Memory B cell (primary cell): ENCODE data around the gene ASIC2.

Source experiments
- ATAC-seq: fragments of 150-1000 bp; cut with Tn5 transposase; 2 replicates; pipeline ENCODE4 v1.10.0; 2021; ENCODE audit warnings: low read depth, mild to moderate bottlenecking, moderate library complexity
- DNase-seq, 2 donors: peaks; one replicate each; pipeline ENCODE4 v3.0.0; 2022; ENCODE audit warnings: low spot score in 2 of 2
- H3K27ac Mint-ChIP-seq: one replicate; pipeline ENCODE4 v1.8.0; 2022; ENCODE audit warnings: mild to moderate bottlenecking, moderate library complexity, mixed read lengths
- H3K27me3 Mint-ChIP-seq: one replicate; pipeline ENCODE4 v1.8.0; 2022; ENCODE audit warnings: mixed read lengths
- H3K36me3 Mint-ChIP-seq: one replicate; pipeline ENCODE4 v1.8.0; 2022; ENCODE audit warnings: mild to moderate bottlenecking, mixed read lengths
- H3K4me1 Mint-ChIP-seq: one replicate; pipeline ENCODE4 v1.8.0; 2022; ENCODE audit warnings: mixed read lengths
- H3K4me3 Mint-ChIP-seq: one replicate; pipeline ENCODE4 v1.8.0; 2022; ENCODE audit warnings: mild to moderate bottlenecking, moderate library complexity, mixed read lengths
- H3K9me3 Mint-ChIP-seq: one replicate; pipeline ENCODE4 v1.8.0; 2022; ENCODE audit warnings: mixed read lengths

ASIC2 gene

DNA sequence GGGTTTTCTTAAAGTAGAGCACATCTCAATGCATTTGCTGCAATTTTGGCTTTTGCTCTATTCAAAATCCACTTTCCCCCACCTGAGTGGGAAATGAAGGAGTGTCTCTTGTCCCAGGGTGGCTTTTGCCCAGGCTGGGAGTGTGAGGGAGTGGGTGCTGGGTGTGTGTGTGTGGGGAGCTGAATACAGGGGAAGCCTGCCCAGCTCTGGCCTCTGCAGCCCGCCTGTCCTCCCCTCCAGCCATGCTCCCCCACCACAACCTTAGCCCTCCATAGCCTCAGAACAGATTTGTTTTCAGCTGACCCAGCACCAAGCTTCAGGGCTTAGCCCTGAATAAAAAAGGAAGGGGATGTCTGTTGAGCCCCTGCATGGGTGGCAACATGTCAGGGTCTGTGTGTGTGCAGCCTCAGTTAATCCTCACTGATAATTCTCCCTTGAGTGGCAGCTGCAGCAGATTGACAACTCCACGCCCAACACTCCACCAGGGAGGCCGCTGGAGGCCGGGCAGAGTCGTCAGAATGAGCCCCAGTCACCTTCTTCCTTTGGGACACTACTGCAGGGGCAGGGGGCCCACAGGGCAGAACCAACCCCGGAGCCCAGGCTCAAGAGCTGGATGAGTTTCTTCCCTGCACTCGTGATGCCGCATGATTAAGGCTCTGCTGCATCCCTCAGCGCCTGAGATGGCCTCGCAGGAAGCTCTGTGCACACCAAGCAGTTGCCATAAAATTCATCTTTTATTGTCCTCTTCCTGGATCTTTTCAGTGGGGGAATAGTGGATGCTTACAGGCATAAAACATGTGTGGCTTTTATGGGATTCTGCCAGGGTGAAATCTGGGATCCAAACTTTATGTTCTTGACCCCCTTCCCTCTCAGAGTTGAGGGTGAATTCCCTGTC, 246.5 kb downstream of the ASIC2 start:
- ATAC-seq (no peak), DNase-seq (no peak)
- Mint-ChIP-seq H3K27ac (no peak overlapping the region), H3K36me3 (no peaks in the 10 kb centered on the region), H3K4me3 (no peak overlapping the region), H3K9me3 (no peaks in the 10 kb centered on the region), H3K27me3 (no peaks in the 10 kb centered on the region), H3K4me1 (no peaks in the 10 kb centered on the region)

- H3K36me3 Mint-ChIP-seq: no peaks in the 10 kb centered on the region
- H3K27me3 Mint-ChIP-seq: peaks cover 2% of the 10 kb centered on the region
- no peak overlapping the region for H3K4me3 Mint-ChIP-seq
- no peaks in the 10 kb centered on the region for H3K9me3 Mint-ChIP-seq
- no peaks in the 10 kb centered on the region for H3K4me1 Mint-ChIP-seq
- no peak overlapping the region for H3K27ac Mint-ChIP-seq
- ATAC-seq (no peak), DNase-seq (no peak)
These were observed 247.9 kb downstream of the ASIC2 start for GRCh38 chr17:33045216-33045615.

GRCh38 chr17:33044771-33045170, 248.3 kb downstream of the ASIC2 start:
- peaks cover 2% of the 10 kb centered on the region for H3K27me3 Mint-ChIP-seq

DNA sequence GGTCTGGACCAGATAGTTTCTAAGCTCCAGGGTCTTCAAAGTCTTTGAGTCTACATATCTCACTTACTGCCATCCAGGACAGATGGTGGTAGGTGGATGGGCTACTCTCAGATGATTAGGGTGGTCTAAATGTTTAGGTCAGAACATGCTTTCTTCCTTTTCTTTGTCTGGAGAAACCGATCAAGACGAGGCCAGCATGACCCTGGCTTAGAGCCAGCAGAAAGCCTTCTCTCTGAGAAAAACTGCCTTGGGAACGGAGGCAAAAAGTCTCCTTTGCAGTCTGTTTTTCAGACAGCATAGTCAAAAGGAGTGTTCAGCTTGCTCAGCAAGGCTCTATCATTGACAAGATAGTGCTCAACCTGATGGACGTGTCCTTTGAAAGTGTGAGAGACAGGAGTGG, 252.6 kb downstream of the ASIC2 start:
- H3K4me3 Mint-ChIP-seq: no peak overlapping the region
- H3K27me3 Mint-ChIP-seq: peaks cover 8% of the 10 kb centered on the region
- no peak overlapping the region for H3K27ac Mint-ChIP-seq

More at GRCh38 chr17:33044771-33045170, 248.3 kb downstream of the ASIC2 start:
- no peak for ATAC-seq
- H3K4me1 Mint-ChIP-seq: no peaks in the 10 kb centered on the region
- no peak overlapping the region for H3K27ac Mint-ChIP-seq
- no peak for DNase-seq
- no peaks in the 10 kb centered on the region for H3K36me3 Mint-ChIP-seq
- H3K4me3 Mint-ChIP-seq: no peak overlapping the region
- H3K9me3 Mint-ChIP-seq: no peaks in the 10 kb centered on the region

GRCh38 chr17:33039874-33040273, 253.2 kb downstream of the ASIC2 start:
- H3K4me1 Mint-ChIP-seq: no peaks in the 10 kb centered on the region
- H3K4me3 Mint-ChIP-seq: no peak overlapping the region
- no peak for DNase-seq
- H3K27ac Mint-ChIP-seq: no peak overlapping the region
- H3K36me3 Mint-ChIP-seq: no peaks in the 10 kb centered on the region
- ATAC-seq: no peak
- peaks cover 2% of the 10 kb centered on the region for H3K9me3 Mint-ChIP-seq
- H3K27me3 Mint-ChIP-seq: peaks cover 11% of the 10 kb centered on the region

More for the DNA sequence above, 252.6 kb downstream of the ASIC2 start:
- no peaks in the 10 kb centered on the region for H3K36me3 Mint-ChIP-seq
- H3K4me1 Mint-ChIP-seq: no peaks in the 10 kb centered on the region
- H3K9me3 Mint-ChIP-seq: no peaks in the 10 kb centered on the region
- ATAC-seq (no peak), DNase-seq (no peak)

- no peak for ATAC-seq
- no peak for DNase-seq
- H3K4me3 Mint-ChIP-seq: no peak overlapping the region
- no peaks in the 10 kb centered on the region for H3K36me3 Mint-ChIP-seq
- no peaks in the 10 kb centered on the region for H3K4me1 Mint-ChIP-seq
- no peak overlapping the region for H3K27ac Mint-ChIP-seq
- H3K9me3 Mint-ChIP-seq: peaks cover 3% of the 10 kb centered on the region
- peaks cover 13% of the 10 kb centered on the region for H3K27me3 Mint-ChIP-seq
These were observed 254.4 kb downstream of the ASIC2 start for GRCh38 chr17:33038740-33039139.

DNA sequence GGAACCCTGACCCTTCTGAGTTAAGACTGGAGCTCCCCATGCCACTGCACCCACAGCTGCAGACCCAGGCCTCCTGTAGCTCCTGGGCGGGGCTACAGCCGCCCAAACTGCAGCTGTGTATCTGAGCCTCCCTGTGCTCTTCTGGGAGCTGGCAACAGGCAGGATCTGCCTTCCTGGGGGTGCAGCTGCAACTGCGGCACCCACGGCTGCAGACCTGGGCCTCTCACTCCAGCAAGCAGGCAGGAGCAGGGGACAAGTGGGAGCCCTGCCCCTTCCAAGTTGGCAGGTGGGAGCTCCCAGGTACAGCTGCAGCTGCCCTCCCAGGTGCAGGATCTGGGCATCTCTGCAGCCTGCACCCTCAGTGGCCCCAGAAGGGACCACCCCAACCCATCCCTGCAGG, 259.9 kb downstream of the ASIC2 start:
- Mint-ChIP-seq H3K4me1 (no peaks in the 10 kb centered on the region), H3K9me3 (peaks cover 3% of the 10 kb centered on the region), H3K4me3 (no peak overlapping the region), H3K27me3 (peaks cover 10% of the 10 kb centered on the region), H3K27ac (no peak overlapping the region), H3K36me3 (no peaks in the 10 kb centered on the region)
- ATAC-seq: no peak
- DNase-seq: no peak

GRCh38 chr17:33028778-33029177, 264.3 kb downstream of the ASIC2 start:
- Mint-ChIP-seq H3K36me3 (no peaks in the 10 kb centered on the region), H3K4me3 (no peak overlapping the region), H3K27ac (no peak overlapping the region), H3K27me3 (peaks cover 6% of the 10 kb centered on the region), H3K4me1 (no peaks in the 10 kb centered on the region), H3K9me3 (no peaks in the 10 kb centered on the region)
- DNase-seq: no peak
- ATAC-seq: no peak

- no peak overlapping the region for H3K27ac Mint-ChIP-seq
- H3K4me1 Mint-ChIP-seq: no peaks in the 10 kb centered on the region
- no peaks in the 10 kb centered on the region for H3K9me3 Mint-ChIP-seq
- no peak overlapping the region for H3K4me3 Mint-ChIP-seq
- ATAC-seq: no peak
- no peaks in the 10 kb centered on the region for H3K36me3 Mint-ChIP-seq
- DNase-seq: no peak
- H3K27me3 Mint-ChIP-seq: peaks cover 8% of the 10 kb centered on the region
These were observed 265.0 kb downstream of the ASIC2 start for GRCh38 chr17:33028061-33028460.

- ATAC-seq (no peak), DNase-seq (no peak)
- no peaks in the 10 kb centered on the region for H3K9me3 Mint-ChIP-seq
- no peak overlapping the region for H3K27ac Mint-ChIP-seq
- H3K36me3 Mint-ChIP-seq: no peaks in the 10 kb centered on the region
- H3K27me3 Mint-ChIP-seq: peaks cover 10% of the 10 kb centered on the region
- H3K4me3 Mint-ChIP-seq: no peak overlapping the region
- no peaks in the 10 kb centered on the region for H3K4me1 Mint-ChIP-seq
These were observed 268.2 kb downstream of the ASIC2 start for GRCh38 chr17:33024688-33025486.

GRCh38 chr17:33023790-33024189, 269.3 kb downstream of the ASIC2 start:
- ATAC-seq (no peak), DNase-seq (no peak)
- H3K36me3 Mint-ChIP-seq: no peaks in the 10 kb centered on the region
- H3K4me1 Mint-ChIP-seq: no peaks in the 10 kb centered on the region
- peaks cover 15% of the 10 kb centered on the region for H3K27me3 Mint-ChIP-seq
- no peak overlapping the region for H3K4me3 Mint-ChIP-seq
- no peak overlapping the region for H3K27ac Mint-ChIP-seq
- H3K9me3 Mint-ChIP-seq: no peaks in the 10 kb centered on the region

DNA sequence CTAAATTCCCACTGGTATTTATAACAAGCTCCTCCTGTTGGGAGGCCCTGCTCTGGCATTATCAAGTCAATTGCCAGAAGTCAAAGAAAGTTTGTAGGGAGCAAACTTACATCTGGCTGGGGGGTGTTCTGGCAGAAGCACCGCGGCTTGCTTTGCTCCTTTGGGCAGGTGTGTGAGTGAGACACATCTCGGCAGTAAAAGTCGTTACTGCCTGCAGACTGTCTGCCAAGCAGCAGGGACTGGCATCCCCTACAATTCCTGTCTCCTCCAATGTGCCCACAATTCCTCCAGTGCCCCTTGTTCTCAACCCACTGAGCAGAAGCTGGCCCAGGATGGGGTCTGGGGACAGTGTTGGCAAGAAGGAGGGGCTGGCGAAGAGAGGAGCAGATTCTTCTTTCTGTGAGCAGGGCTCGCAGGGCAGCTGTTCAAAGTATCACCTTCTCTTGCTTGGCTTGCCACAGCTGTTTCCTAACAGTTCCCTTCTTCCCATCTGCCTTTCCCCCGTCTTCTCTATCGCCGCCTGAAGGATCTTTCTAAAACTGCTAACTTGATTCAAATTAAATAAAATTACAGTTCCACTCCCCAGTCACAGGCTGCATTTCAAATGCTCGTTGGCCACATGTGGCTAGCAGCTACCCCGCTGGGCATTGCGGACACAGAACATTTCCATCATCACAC, 271.2 kb downstream of the ASIC2 start:
- no peaks in the 10 kb centered on the region for H3K4me1 Mint-ChIP-seq
- H3K9me3 Mint-ChIP-seq: no peaks in the 10 kb centered on the region
- H3K27me3 Mint-ChIP-seq: peaks cover 13% of the 10 kb centered on the region
- no peak for ATAC-seq
- no peak for DNase-seq
- H3K4me3 Mint-ChIP-seq: no peak overlapping the region
- H3K36me3 Mint-ChIP-seq: no peaks in the 10 kb centered on the region
- H3K27ac Mint-ChIP-seq: no peak overlapping the region

- H3K27ac Mint-ChIP-seq: no peak overlapping the region
- DNase-seq (no peak), ATAC-seq (no peak)
- no peaks in the 10 kb centered on the region for H3K9me3 Mint-ChIP-seq
- H3K4me3 Mint-ChIP-seq: no peak overlapping the region
- H3K36me3 Mint-ChIP-seq: no peaks in the 10 kb centered on the region
- no peaks in the 10 kb centered on the region for H3K4me1 Mint-ChIP-seq
- peaks cover 15% of the 10 kb centered on the region for H3K27me3 Mint-ChIP-seq
These were observed 273.8 kb downstream of the ASIC2 start for GRCh38 chr17:33019161-33019890.
